HEK293 (cell line): ENCODE results near the gene CACNA2D4.

Source experiments
- KLF1 ChIP-seq: fragments of 450-650 bp; formaldehyde crosslinking; IDR thresholded peaks from 2 replicates; pipeline ENCODE4 v1.5.1; 2016; ENCODE audit warnings: missing biosample characterization, missing genetic modification characterization
- ZNF174 ChIP-seq: fragments of 450-650 bp; formaldehyde crosslinking; IDR thresholded peaks from 2 replicates; pipeline ENCODE4 v1.5.0; 2017; ENCODE audit warnings: missing biosample characterization, mild to moderate bottlenecking, missing genetic modification characterization
- ZNF558 ChIP-seq: fragments of 450-650 bp; formaldehyde crosslinking; IDR thresholded peaks from 2 replicates; pipeline ENCODE4 v1.5.1; 2016; ENCODE audit warnings: missing biosample characterization, missing genetic modification characterization
- ZNF76 ChIP-seq: fragments of 450-650 bp; formaldehyde crosslinking; IDR thresholded peaks from 2 replicates; pipeline ENCODE4; 2016; ENCODE audit warnings: low read depth, missing biosample characterization, missing genetic modification characterization, borderline replicate concordance
- TF ChIP-seq, protein P1 (sequence below): fragments of 450-650 bp; formaldehyde crosslinking; IDR thresholded peaks from 2 replicates; pipeline ENCODE4 v1.5.1; 2016; ENCODE audit warnings: missing biosample characterization, missing genetic modification characterization

DNA sequence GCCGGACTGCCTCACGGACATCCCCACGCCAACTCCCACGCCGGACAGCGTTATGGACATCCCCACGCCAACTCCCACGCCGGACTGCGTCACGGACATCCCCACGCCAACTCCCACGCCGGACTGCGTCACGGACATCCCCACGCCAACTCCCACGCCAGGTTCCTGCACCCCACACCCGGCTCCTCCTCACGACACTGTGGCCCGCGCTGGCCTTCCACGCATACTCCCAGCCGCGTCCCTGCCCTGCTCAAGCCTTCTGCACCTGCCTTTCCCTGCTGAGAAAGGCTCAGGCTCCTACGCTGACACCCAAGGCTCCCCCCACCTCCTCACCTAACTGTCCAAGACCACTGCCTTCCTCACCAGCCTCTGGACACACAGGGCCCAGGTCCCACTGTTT, 9.7 kb downstream of the CACNA2D4 start:
- no peak for TF ChIP-seq ZNF558 (tag by site-specific recombination)
- no peak for TF ChIP-seq ZNF76 (tag by site-specific recombination)
- TF ChIP-seq, protein P1, sequence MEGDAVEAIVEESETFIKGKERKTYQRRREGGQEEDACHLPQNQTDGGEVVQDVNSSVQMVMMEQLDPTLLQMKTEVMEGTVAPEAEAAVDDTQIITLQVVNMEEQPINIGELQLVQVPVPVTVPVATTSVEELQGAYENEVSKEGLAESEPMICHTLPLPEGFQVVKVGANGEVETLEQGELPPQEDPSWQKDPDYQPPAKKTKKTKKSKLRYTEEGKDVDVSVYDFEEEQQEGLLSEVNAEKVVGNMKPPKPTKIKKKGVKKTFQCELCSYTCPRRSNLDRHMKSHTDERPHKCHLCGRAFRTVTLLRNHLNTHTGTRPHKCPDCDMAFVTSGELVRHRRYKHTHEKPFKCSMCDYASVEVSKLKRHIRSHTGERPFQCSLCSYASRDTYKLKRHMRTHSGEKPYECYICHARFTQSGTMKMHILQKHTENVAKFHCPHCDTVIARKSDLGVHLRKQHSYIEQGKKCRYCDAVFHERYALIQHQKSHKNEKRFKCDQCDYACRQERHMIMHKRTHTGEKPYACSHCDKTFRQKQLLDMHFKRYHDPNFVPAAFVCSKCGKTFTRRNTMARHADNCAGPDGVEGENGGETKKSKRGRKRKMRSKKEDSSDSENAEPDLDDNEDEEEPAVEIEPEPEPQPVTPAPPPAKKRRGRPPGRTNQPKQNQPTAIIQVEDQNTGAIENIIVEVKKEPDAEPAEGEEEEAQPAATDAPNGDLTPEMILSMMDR (tag by site-specific recombination): no peak
- TF ChIP-seq ZNF174 (tag by site-specific recombination): no peak
- no peak for TF ChIP-seq KLF1 (tag by site-specific recombination)
